HCT116 (cell line): Measurements from ENCODE around the gene SLC25A53. TPM values are rescaled to one million over a fixed set of nuclear protein-coding genes. Genes with fewer than 3 reads are reported as not detected.

ENCODE experiments used
- ATAC-seq: fragments of 200-7000 bp; cut with Tn5 transposase; 2 replicates; pipeline ENCODE4 v1.9.1; 2020; ENCODE audit warnings: mild to moderate bottlenecking, moderate library complexity
- BruUV-seq: library from RNA; stranded (reverse); fragments of 400-500 nt; replicated peaks from 2 replicates; lab custom pipeline; 2021; lab: Mats Ljungman, UMichigan
- CTCF ChIA-PET: fragments of 300-600 bp; sonication (Branson Sonifier 250); formaldehyde crosslinking; loops from one replicate; lab custom pipeline; 2021; ENCODE audit warnings: antibody characterized with exemption; lab: Charles Lee
- POLR2A ChIA-PET: fragments of 300-600, 350-600 bp; sonication (Branson Sonifier 250); formaldehyde crosslinking; loops from one replicate; lab custom pipeline; 2021; ENCODE audit warnings: antibody characterized with exemption; lab: Charles Lee
- RAD21 ChIA-PET, 2 experiments: fragments of 300-600 bp; sonication (Branson Sonifier 250); formaldehyde crosslinking; loops; one replicate each; lab custom pipeline; 2023; ENCODE audit warnings: low total read pairs in 2 of 2; ENCODE audit not compliant: uncharacterized antibody in 2 of 2, unreplicated experiment in 2 of 2, low non-redundant PET in 1 of 2; lab: Charles Lee
- DNase-seq: peaks from one replicate; pipeline ENCODE4 v3.0.0-alpha.2; 2010; ENCODE audit warnings: low read depth, low spot score
- H2AFZ ChIP-seq: fragments of 200-600 bp; shearing (Covaris generic), sonication (generic); 2 replicates; pipeline ENCODE4 v1.6.1; 2017; ENCODE audit warnings: low read depth, mixed run types, mixed read lengths, antibody characterized with exemption, low read length; ENCODE audit not compliant: poor library complexity, severe bottlenecking
- H3K27ac ChIP-seq: 2 replicates; pipeline ENCODE4 v1.5.1; 2012; ENCODE audit warnings: low read depth, low read length
- H3K27me3 ChIP-seq: fragments of 200-600 bp; sonication (generic); 2 replicates; pipeline ENCODE4 v1.6.1; 2016; ENCODE audit warnings: mixed run types, low read length, mixed read lengths; ENCODE audit not compliant: insufficient read depth
- H3K36me3 ChIP-seq, 2 experiments: fragments of 200-500 bp in 1 of 2; fragments of 200-600 bp in 1 of 2; sonication (Bioruptor generic) in 1 of 2; sonication (generic) in 1 of 2; 2 replicates each; pipeline versions ENCODE4 v1.5.1 to v1.6.1; 2014 to 2016; ENCODE audit warnings: low read length in 2 of 2, inconsistent platforms in 1 of 2, mixed read lengths in 1 of 2, mixed run types in 1 of 2; ENCODE audit not compliant: insufficient read depth in 2 of 2, control insufficient read depth in 1 of 2
- H3K4me1 ChIP-seq, 2 experiments: fragments of 200-600 bp in 1 of 2; sonication (generic) in 1 of 2; 2 replicates each; pipeline versions ENCODE4 v1.5.1 to v1.6.1; 2012 to 2017; ENCODE audit warnings: low read length in 2 of 2, inconsistent platforms in 1 of 2, mild to moderate bottlenecking in 1 of 2, mixed read lengths in 1 of 2, mixed run types in 1 of 2, moderate library complexity in 1 of 2; ENCODE audit not compliant: insufficient read depth in 2 of 2, control insufficient read depth in 1 of 2
- H3K4me2 ChIP-seq: fragments of 200-600 bp; sonication (generic); 2 replicates; pipeline ENCODE4 v1.6.1; 2017; ENCODE audit warnings: mixed run types, low read length, mixed read lengths
- H3K4me3 ChIP-seq, 2 experiments: fragments of 200-600 bp in 1 of 2; sonication (generic) in 1 of 2; replicated peaks in 1 of 2; 2 replicates each; pipeline ENCODE4 v1.5.1; 2011 to 2016; ENCODE audit warnings: low read length in 2 of 2, control low read depth in 1 of 2, low read depth in 1 of 2, mild to moderate bottlenecking in 1 of 2, mixed read lengths in 1 of 2, mixed run types in 1 of 2
- H3K79me2 ChIP-seq: fragments of 200-600 bp; sonication (generic); 2 replicates; pipeline ENCODE4 v1.6.1; 2017; ENCODE audit warnings: mild to moderate bottlenecking, mixed run types, low read length, moderate library complexity, mixed read lengths; ENCODE audit not compliant: insufficient read depth
- H3K9ac ChIP-seq: fragments of 200-600 bp; sonication (generic); 2 replicates; pipeline ENCODE4 v1.6.1; 2016; ENCODE audit warnings: low read length, mixed read lengths
- H3K9me2 ChIP-seq: fragments of 200-600 bp; sonication (generic), shearing (Covaris generic); 2 replicates; pipeline ENCODE4 v1.6.1; 2017; ENCODE audit warnings: mixed run types, mild to moderate bottlenecking, moderate library complexity; ENCODE audit not compliant: insufficient read depth
- H3K9me3 ChIP-seq, 2 experiments: fragments of 200-500 bp in 1 of 2; fragments of 200-600 bp in 1 of 2; sonication (Bioruptor generic) in 1 of 2; sonication (generic) in 1 of 2; 2 replicates each; pipeline ENCODE4 v1.6.1; 2014 to 2017; ENCODE audit warnings: low read length in 2 of 2, mixed read lengths in 2 of 2, inconsistent platforms in 1 of 2, low read depth in 1 of 2, mild to moderate bottlenecking in 1 of 2, mixed run types in 1 of 2, moderate library complexity in 1 of 2; ENCODE audit not compliant: control insufficient read depth in 1 of 2, insufficient read depth in 1 of 2
- H4K20me1 ChIP-seq: fragments of 200-600 bp; sonication (generic), shearing (Covaris generic); 2 replicates; pipeline ENCODE4 v1.6.1; 2017; ENCODE audit warnings: mixed run types, mild to moderate bottlenecking, moderate library complexity; ENCODE audit not compliant: insufficient read depth
- CBX3 ChIP-seq: IDR thresholded peaks from 2 replicates; pipeline ENCODE4 v1.6.1; 2012; ENCODE audit warnings: low read depth
- CEBPB ChIP-seq: IDR thresholded peaks from 2 replicates; pipeline ENCODE4 v1.6.1; 2012; ENCODE audit warnings: low read depth
- EGR1 ChIP-seq: IDR thresholded peaks from 2 replicates; pipeline ENCODE4 v1.6.1; 2012; ENCODE audit warnings: low read depth
- ELF1 ChIP-seq: IDR thresholded peaks from 2 replicates; pipeline ENCODE4 v1.6.1; 2012; ENCODE audit warnings: low read depth, borderline replicate concordance
- EZH2 ChIP-seq: fragments of 200-600 bp; sonication (generic); IDR thresholded peaks from 2 replicates; pipeline ENCODE4 v1.6.1; 2017; ENCODE audit warnings: antibody characterized with exemption, mixed run types
- EZH2phosphoT487 ChIP-seq: fragments of 200-600 bp; IDR thresholded peaks from 2 replicates; pipeline ENCODE4 v1.6.1; 2018; ENCODE audit warnings: antibody characterized with exemption, borderline replicate concordance
- FOSL1 ChIP-seq: IDR thresholded peaks from 2 replicates; pipeline ENCODE4 v1.6.1; 2012; ENCODE audit warnings: low read depth
- JUND ChIP-seq: IDR thresholded peaks from 2 replicates; pipeline ENCODE4 v1.6.1; 2012
- MAX ChIP-seq: IDR thresholded peaks from 2 replicates; pipeline ENCODE4 v1.6.1; 2012
- POLR2A ChIP-seq: IDR thresholded peaks from 2 replicates; pipeline ENCODE4 v1.7.0; 2011; ENCODE audit warnings: borderline replicate concordance; ENCODE audit not compliant: insufficient read depth, insufficient read length; ENCODE audit errors: extremely low read depth
- POLR2AphosphoS5 ChIP-seq: IDR thresholded peaks from 2 replicates; pipeline ENCODE4 v1.6.1; 2011; ENCODE audit warnings: mild to moderate bottlenecking, low read depth, low read length, moderate library complexity
- REST ChIP-seq: IDR thresholded peaks from 2 replicates; pipeline ENCODE4 v1.6.1; 2012; ENCODE audit warnings: low read depth
- SIN3A ChIP-seq: IDR thresholded peaks from 2 replicates; pipeline ENCODE4 v1.6.1; 2012; ENCODE audit warnings: low read depth
- SP1 ChIP-seq: IDR thresholded peaks from 2 replicates; pipeline ENCODE4 v1.6.1; 2012; ENCODE audit warnings: low read depth
- TCF7L2 ChIP-seq: IDR thresholded peaks from 2 replicates; pipeline ENCODE4 v1.7.0; 2011; ENCODE audit warnings: borderline replicate concordance, inconsistent platforms; ENCODE audit not compliant: insufficient read depth, insufficient read length; ENCODE audit errors: extremely low read depth
- YY1 ChIP-seq: IDR thresholded peaks from 2 replicates; pipeline ENCODE4 v1.6.1; 2011; ENCODE audit warnings: low read length, low read depth, moderate library complexity, mild to moderate bottlenecking; ENCODE audit not compliant: insufficient replicate concordance; ENCODE audit errors: extremely low read depth
- ZBTB33 ChIP-seq: IDR thresholded peaks from 2 replicates; pipeline ENCODE4 v1.6.1; 2011; ENCODE audit warnings: mild to moderate bottlenecking, low read length, moderate library complexity; ENCODE audit not compliant: insufficient replicate concordance; ENCODE audit errors: extremely low read depth
- ZFX ChIP-seq: fragments of 450-650 bp; IDR thresholded peaks from 2 replicates; pipeline ENCODE4 v1.6.1; 2017
- ZNF274 ChIP-seq: fragments of 200-500 bp; sonication (Bioruptor generic); IDR thresholded peaks from 2 replicates; pipeline ENCODE4 v1.6.1; 2014; ENCODE audit warnings: mild to moderate bottlenecking, low read depth, low read length, inconsistent platforms
- intact Hi-C: fragments of 100-400 bp; cut with micrococcal nuclease; formaldehyde crosslinking; loops from 2 replicates; pipeline ENCODE4 v1.10.0; 2022
- total RNA-seq: library from RNA; stranded (reverse); gene quantifications from one replicate; pipeline ENCODE4 v1.2.1, GENCODE V29; 2021; ENCODE audit not compliant: unreplicated experiment

SLC25A53 gene
- total RNA-seq, 1 experiment from 2014 or later = 3.4 TPM

- TF ChIP-seq SP1 (no peak), FOSL1 (no peak), ZBTB33 (no peak), POLR2AphosphoS5 (no peak), ZFX (no peak), MAX (no peak), EZH2 (no peak), CBX3 (no peak), ELF1 (no peak), SIN3A (no peak), ZNF274 (no peak), EZH2phosphoT487 (no peak), POLR2A (no peak), TCF7L2 (no peak), REST (no peak), YY1 (no peak), EGR1 (no peak), JUND (no peak), CEBPB (no peak)
- no peak overlapping the region for H3K27ac ChIP-seq
- ChIA-PET POLR2A (no interaction called here), CTCF (no interaction called here), RAD21 (no interaction called here)
- DNase-seq = no peak
- no TSS peak for BruUV-seq
- H3K4me2 ChIP-seq = no peak overlapping the region
- H2AFZ ChIP-seq = no peak overlapping the region
- peaks cover 0 to 8% of the 10 kb centered on the region in 2 experiments; a peak in 1 of 4 replicates for H3K4me1 ChIP-seq
- H3K9me2 ChIP-seq = no peaks in the 10 kb centered on the region
- no peak overlapping the region for H3K9ac ChIP-seq
- no peaks in the 10 kb centered on the region; a peak in 1 of 4 replicates for H3K36me3 ChIP-seq
- peaks cover 87% of the 10 kb centered on the region for H3K79me2 ChIP-seq
- no peaks in the 10 kb centered on the region for H3K27me3 ChIP-seq
- H4K20me1 ChIP-seq = no peaks in the 10 kb centered on the region
- intact Hi-C loops = no loop called here
- H3K9me3 ChIP-seq = no peaks in the 10 kb centered on the region
- H3K4me3 ChIP-seq = no peak overlapping the region
- ATAC-seq = no peak
Observed at GRCh38 chrX:104172121-104172520, 15.3 kb upstream of the SLC25A53 start.
